HepG2 (cell line): ENCODE results near the gene WDR54. TPM values are rescaled to one million over a fixed set of nuclear protein-coding genes. Genes with fewer than 3 reads are reported as not detected.

ENCODE experiments used
- CAMTA2 ChIP-seq: sonication (generic); formaldehyde crosslinking; IDR thresholded peaks from 2 replicates; pipeline ENCODE4 v1.4.0; 2020; ENCODE audit warnings: mild to moderate bottlenecking, missing genetic modification reagents, borderline replicate concordance
- CCDC6 ChIP-seq: sonication (generic); formaldehyde crosslinking; IDR thresholded peaks from 2 replicates; pipeline ENCODE4 v1.8.1; 2022; ENCODE audit warnings: mild to moderate bottlenecking, missing genetic modification reagents, moderate library complexity
- FOXK2 ChIP-seq: fragments of 450-650 bp; IDR thresholded peaks from 2 replicates; pipeline ENCODE4 v1.6.1; 2016
- FOXO4 ChIP-seq: sonication (generic); formaldehyde crosslinking; conservative IDR thresholded peaks from 2 replicates; pipeline ENCODE4 v1.8.1; 2023; ENCODE audit warnings: missing genetic modification reagents
- GABPB1 ChIP-seq: IDR thresholded peaks from 2 replicates; pipeline ENCODE4 v1.6.1; 2016; ENCODE audit warnings: mild to moderate bottlenecking, missing genetic modification reagents, moderate library complexity, missing compliant biosample characterization
- GTF2F1 ChIP-seq: fragments of 150-350 bp; IDR thresholded peaks from 2 replicates; pipeline ENCODE4 v1.6.1; 2014; ENCODE audit warnings: low read length
- HNF4A ChIP-seq: sonication (generic); formaldehyde crosslinking; IDR thresholded peaks from 2 replicates; pipeline ENCODE4 v1.4.0; 2020; ENCODE audit warnings: missing genetic modification reagents
- IRX3 ChIP-seq: sonication (generic); formaldehyde crosslinking; IDR thresholded peaks from 2 replicates; pipeline ENCODE4 v1.8.1; 2023; ENCODE audit warnings: mild to moderate bottlenecking, low read depth, missing genetic modification reagents, borderline replicate concordance
- PATZ1 ChIP-seq: sonication (generic); formaldehyde crosslinking; IDR thresholded peaks from 2 replicates; pipeline ENCODE4 v1.4.0; 2020; ENCODE audit warnings: missing genetic modification reagents
- PHF8 ChIP-seq: sonication (generic); formaldehyde crosslinking; IDR thresholded peaks from 2 replicates; pipeline ENCODE4 v1.5.0; 2020; ENCODE audit warnings: missing genetic modification reagents
- STAT6 ChIP-seq: sonication (generic); formaldehyde crosslinking; IDR thresholded peaks from 2 replicates; pipeline ENCODE4 v1.4.0; 2020; ENCODE audit warnings: missing genetic modification reagents, mild to moderate bottlenecking, borderline replicate concordance
- XBP1 ChIP-seq: sonication (generic); formaldehyde crosslinking; IDR thresholded peaks from 2 replicates; pipeline ENCODE4 v1.5.0; 2020; ENCODE audit warnings: missing genetic modification reagents
- ZBED4 ChIP-seq: sonication (generic); formaldehyde crosslinking; IDR thresholded peaks from 2 replicates; pipeline ENCODE4 v1.4.0; 2020; ENCODE audit warnings: missing genetic modification reagents, borderline replicate concordance
- ZNF101 ChIP-seq: sonication (generic); formaldehyde crosslinking; IDR thresholded peaks from 2 replicates; pipeline ENCODE4 v1.4.0; 2020; ENCODE audit warnings: mild to moderate bottlenecking, low read depth, missing genetic modification reagents, borderline replicate concordance
- ZNF234 ChIP-seq: sonication (generic); formaldehyde crosslinking; conservative IDR thresholded peaks from 2 replicates; pipeline ENCODE4 v1.5.1; 2020; ENCODE audit warnings: mild to moderate bottlenecking, missing genetic modification reagents
- ZNF235 ChIP-seq: sonication (generic); formaldehyde crosslinking; IDR thresholded peaks from 2 replicates; pipeline ENCODE4 v1.8.1; 2023; ENCODE audit warnings: mild to moderate bottlenecking, missing genetic modification reagents, borderline replicate concordance
- ZNF414 ChIP-seq: sonication (generic); formaldehyde crosslinking; IDR thresholded peaks from 2 replicates; pipeline ENCODE4 v1.5.0; 2020; ENCODE audit warnings: missing genetic modification reagents
- ZNF616 ChIP-seq: sonication (generic); formaldehyde crosslinking; IDR thresholded peaks from 2 replicates; pipeline ENCODE4 v1.5.0; 2020; ENCODE audit warnings: low read depth, mild to moderate bottlenecking, missing genetic modification reagents
- polyA plus RNA-seq, 8 experiments: library from polyadenylated mRNA; depleted of rRNA in 3 of 8; stranded (reverse) in 7 of 8; unstranded in 1 of 8; fragments of >200 nt; fragmentation: Illumina TruSeq in 4 of 8; extraction: Trizol in 4 of 8; gene quantifications; 2 replicates each; pipeline versions ENCODE4 v1.2.1 to v1.2.3, GENCODE V29; 2011 to 2016; ENCODE audit warnings: low read depth in 4 of 8, missing spikeins in 1 of 8, mixed read lengths in 1 of 8; ENCODE audit not compliant: insufficient read depth in 1 of 8
- total RNA-seq, 5 experiments: library from RNA; depleted of rRNA; stranded (reverse); fragments of >200 nt; fragmentation: Illumina TruSeq; extraction: Trizol; gene quantifications; 2 replicates each; pipeline ENCODE4 v1.2.3, GENCODE V29; 2016; ENCODE audit warnings: low read depth in 1 of 5

Gene WDR54
- total and polyA plus RNA-seq, 2 of the 13 experiments (the other 11 are each of a cell fraction or from before 2014, with no cell fraction given), result 2.0 to 17.3 TPM

GRCh38 chr2:74458132-74458937 is 36.8 kb downstream of the WDR54 start, which contains the start of gene WBP1 (continued):
- TF ChIP-seq STAT6 (CRISPR knock-in tag) (0 out of 2 replicates have a peak, but pooled peaks have one; percentile 65), ZNF101 (CRISPR knock-in tag) (no peak), ZNF234 (no peak), FOXK2 (peak; percentile 94), HNF4A (0 out of 2 replicates have a peak, but pooled peaks have one; percentile 3), PHF8 (peak; percentile 31; the same call in 1 of the 2 replicates), FOXO4 (CRISPR knock-in tag) (no peak), ZBED4 (no peak), ZNF616 (no peak), ZNF235 (CRISPR knock-in tag) (no peak), GABPB1 (CRISPR knock-in tag) (peak; percentile 83), ZNF414 (CRISPR knock-in tag) (no peak), XBP1 (no peak), PATZ1 (0 out of 2 replicates have a peak, but pooled peaks have one; percentile 5), GTF2F1 (no peak), IRX3 (CRISPR knock-in tag) (no peak), CCDC6 (CRISPR knock-in tag) (no peak), CAMTA2 (CRISPR knock-in tag) (no peak)
